Lower leg skin (tissue), 3 donors: ENCODE data around the gene OR52I1.

Experiments used
- CTCF ChIP-seq, 3 donors: fragments of 450-650 bp; IDR thresholded peaks; one replicate each; pipeline ENCODE4 v1.5.1; 2016; ENCODE audit warnings: antibody characterized with exemption in 3 of 3, mild to moderate bottlenecking in 3 of 3, moderate library complexity in 2 of 3
- POLR2A ChIP-seq, 2 donors: fragments of 450-650 bp; IDR thresholded peaks; one replicate each; pipeline ENCODE4 v1.6.1; 2016 to 2017; ENCODE audit warnings: antibody characterized with exemption in 2 of 2, mild to moderate bottlenecking in 1 of 2, moderate library complexity in 1 of 2

DNA sequence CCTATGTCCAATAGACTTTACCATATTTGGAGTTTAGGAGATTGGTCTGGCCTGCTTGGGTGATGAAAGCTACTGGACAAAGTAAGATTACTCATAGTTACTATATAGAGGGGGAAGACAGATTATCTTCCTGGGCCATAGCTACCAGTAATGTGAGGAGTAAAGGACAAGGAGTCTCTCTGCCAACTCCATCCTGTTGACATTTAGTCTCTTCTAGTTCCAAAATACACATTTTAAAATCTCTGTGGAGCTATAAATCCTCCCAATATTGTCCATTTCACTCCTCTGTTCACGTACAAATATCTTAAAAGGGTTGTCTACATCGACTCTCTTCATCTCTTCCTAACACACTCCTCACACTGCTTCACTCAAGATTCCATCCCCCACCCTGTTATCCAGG lies 42.3 kb downstream of the OR52I1 start:
- TF ChIP-seq CTCF (IDR thresholded peaks at IDR 0.05) (no peak), POLR2A (IDR thresholded peaks at IDR 0.05) (no peak)
